ENCODE measurements around the gene ZNF624. TPM values are rescaled to one million over a fixed set of nuclear protein-coding genes. Genes with fewer than 3 reads are reported as not detected.
A peak's percentile ranks its signal among the peaks of the same experiment; 100 is the strongest.

The ZNF624 gene
- total RNA-seq, 1 donor from 2014 or later, result 8.4 TPM

DNA sequence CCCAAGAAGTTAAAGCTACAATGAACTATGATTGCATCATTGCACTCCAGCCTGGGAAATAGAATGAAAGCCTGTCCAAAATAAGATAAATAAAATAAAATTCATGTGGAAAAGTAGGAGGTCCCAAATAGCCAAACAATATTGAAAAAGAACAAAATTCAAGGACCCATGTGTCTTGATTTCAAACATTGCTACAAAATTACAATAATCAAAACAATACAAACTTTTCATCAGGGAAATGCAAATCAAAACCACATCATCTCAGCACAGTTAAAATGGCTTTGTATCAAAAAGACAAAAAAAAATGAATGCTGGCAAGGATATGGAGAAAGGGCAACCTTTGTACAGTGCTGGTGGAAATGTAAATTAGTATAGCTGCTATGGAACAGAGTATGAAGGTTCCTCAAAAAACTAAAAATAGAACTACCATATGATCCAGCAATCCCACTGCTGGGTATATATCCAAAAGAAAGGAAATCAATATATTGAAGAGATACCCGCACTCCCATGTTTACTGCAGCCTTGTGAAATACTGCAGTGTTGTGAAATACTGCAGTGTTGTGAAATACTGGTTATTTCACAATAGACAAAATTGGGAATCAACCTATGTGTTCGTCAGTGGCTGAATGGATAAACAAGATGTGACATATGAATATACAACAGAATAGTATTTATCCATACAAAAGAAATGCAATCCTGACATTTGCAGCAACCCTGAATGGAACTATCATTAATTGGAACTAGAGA is 60.1 kb downstream of the ZNF624 start:
- Mint-ChIP-seq H3K36me3 (peaks cover 3% of the 10 kb centered on the region), H3K27ac (no peak overlapping the region), H3K9me3 (peaks cover 24% of the 10 kb centered on the region), H3K4me1 (no peaks in the 10 kb centered on the region), H3K4me3 (no peak overlapping the region), H3K27me3 (ENCODE audit: insufficient read depth, low read depth) (peaks cover 4% of the 10 kb centered on the region)
- Histone ChIP-seq H3K36me3 (no peaks in the 10 kb centered on the region), H3F3A (ENCODE audit: low read depth) (no peaks in the 10 kb centered on the region), H3K27me3 (peaks cover 5% of the 10 kb centered on the region), H3K4me3 (no peak overlapping the region), H3K9me3 (ENCODE audit: low read depth) (no peaks in the 10 kb centered on the region), H3K79me2 (ENCODE audit: low read depth) (no peaks in the 10 kb centered on the region), H4K20me1 (ENCODE audit: low read depth) (no peaks in the 10 kb centered on the region), H3K27ac (no peak overlapping the region), H3K4me2 (no peak overlapping the region), H3K9ac (no peak overlapping the region), H3K4me1 (no peaks in the 10 kb centered on the region), H2AFZ (replicated peaks) (no peak overlapping the region)
- DNase-seq (ENCODE audit: low spot score), result no peak
- TF ChIP-seq EZH2phosphoT487 (IDR thresholded peaks at IDR 0.05) (no peak), CTCF (IDR thresholded peaks at IDR 0.05) (no peak), EZH2 (IDR thresholded peaks at IDR 0.05) (no peak)

- Histone ChIP-seq H3K9me3 (ENCODE audit: low read depth) (no peaks in the 10 kb centered on the region), H3K27me3 (peaks cover 21% of the 10 kb centered on the region), H3K4me2 (peak overlapping the region; percentile 76), H2AFZ (replicated peaks) (peak overlapping the region; percentile 90), H3K27ac (no peak overlapping the region), H3K4me1 (no peaks in the 10 kb centered on the region), H3K79me2 (ENCODE audit: low read depth) (no peaks in the 10 kb centered on the region), H3K9ac (no peak overlapping the region), H4K20me1 (ENCODE audit: low read depth) (no peaks in the 10 kb centered on the region), H3K36me3 (no peaks in the 10 kb centered on the region), H3K4me3 (peak overlapping the region; percentile 51), H3F3A (ENCODE audit: low read depth) (no peaks in the 10 kb centered on the region)
- Mint-ChIP-seq H3K36me3 (peaks cover 1% of the 10 kb centered on the region), H3K9me3 (peaks cover 26% of the 10 kb centered on the region), H3K4me1 (no peaks in the 10 kb centered on the region), H3K27ac (no peak overlapping the region), H3K27me3 (ENCODE audit: insufficient read depth, low read depth) (peaks cover 4% of the 10 kb centered on the region), H3K4me3 (peak overlapping the region; percentile 83)
- peak; percentile 97 for DNase-seq (ENCODE audit: low spot score)
- TF ChIP-seq EZH2phosphoT487 (IDR thresholded peaks at IDR 0.05) (no peak), CTCF (IDR thresholded peaks at IDR 0.05) (peak; percentile 97), EZH2 (IDR thresholded peaks at IDR 0.05) (peak; percentile 46)
Observed at GRCh38 chr17:16589097-16589969, 64.3 kb downstream of the ZNF624 start.

GRCh38 chr17:16585796-16586195 is 67.9 kb downstream of the ZNF624 start:
- peaks cover 32% of the 10 kb centered on the region for H3K9me3 Mint-ChIP-seq
- H3K4me3 Mint-ChIP-seq, result no peak overlapping the region

More at GRCh38 chr17:16585796-16586195, 67.9 kb downstream of the ZNF624 start:
- H3K36me3 ChIP-seq, result no peaks in the 10 kb centered on the region
- H3K9ac ChIP-seq, result no peak overlapping the region
- H3K79me2 ChIP-seq (ENCODE audit: low read depth), result no peaks in the 10 kb centered on the region
- H3K9me3 ChIP-seq (ENCODE audit: low read depth), result no peaks in the 10 kb centered on the region
- no peak overlapping the region for H3K27ac Mint-ChIP-seq
- H3K27ac ChIP-seq, result no peak overlapping the region
- H4K20me1 ChIP-seq (ENCODE audit: low read depth), result no peaks in the 10 kb centered on the region
- H2AFZ ChIP-seq (replicated peaks), result no peak overlapping the region
- H3K4me1 Mint-ChIP-seq, result peaks cover 3% of the 10 kb centered on the region
- no peak for DNase-seq (ENCODE audit: low spot score)
- TF ChIP-seq CTCF (IDR thresholded peaks at IDR 0.05), result no peak
- TF ChIP-seq EZH2phosphoT487 (IDR thresholded peaks at IDR 0.05), result no peak
- no peak for TF ChIP-seq EZH2 (IDR thresholded peaks at IDR 0.05)
- H3K27me3 Mint-ChIP-seq (ENCODE audit: insufficient read depth, low read depth), result peaks cover 4% of the 10 kb centered on the region
- H3K4me1 ChIP-seq, result no peaks in the 10 kb centered on the region
- H3F3A ChIP-seq (ENCODE audit: low read depth), result no peaks in the 10 kb centered on the region
- H3K4me3 ChIP-seq, result no peak overlapping the region
- peaks cover 21% of the 10 kb centered on the region for H3K27me3 ChIP-seq
- H3K4me2 ChIP-seq, result no peak overlapping the region
- H3K36me3 Mint-ChIP-seq, result no peaks in the 10 kb centered on the region

Data from neural progenitor cell (in vitro differentiated cells).